Measurements from ENCODE around the gene KLF16.

DNA sequence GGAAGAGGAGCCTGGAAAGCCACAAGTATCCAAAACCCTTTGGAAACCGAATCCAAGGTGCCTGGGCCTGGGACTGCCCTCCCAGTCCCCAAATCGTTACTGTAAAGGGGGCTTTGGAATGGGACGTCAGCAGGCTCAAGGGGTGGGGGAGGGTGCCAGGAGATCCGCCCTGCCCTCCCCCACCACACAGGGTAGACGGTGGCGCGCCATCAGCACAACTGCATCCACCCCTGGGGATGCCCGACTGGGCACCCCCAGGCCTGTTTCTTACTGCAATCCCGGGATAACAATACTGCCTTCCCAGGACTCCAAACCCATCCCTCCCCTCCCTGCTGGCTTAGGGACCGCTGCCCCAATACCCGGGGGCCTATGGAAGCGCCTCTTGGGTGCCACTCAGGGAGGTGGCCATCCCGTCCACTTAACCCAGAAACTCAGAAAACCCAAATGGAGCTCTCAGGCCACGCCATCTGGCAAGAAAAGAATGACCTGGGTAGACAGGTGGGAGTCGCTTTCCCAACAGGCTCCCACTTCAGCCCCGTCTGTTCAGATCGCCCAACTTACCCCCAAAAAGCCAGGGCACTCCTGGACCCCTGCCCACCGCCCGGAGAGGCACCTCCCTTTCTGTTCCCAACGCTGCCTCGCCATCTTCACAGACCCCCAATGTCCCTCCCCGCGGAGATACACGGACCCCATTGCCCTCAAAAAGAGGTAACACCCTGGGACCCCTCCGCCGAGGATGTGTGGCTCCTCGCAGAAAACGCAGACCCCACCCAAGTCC, 2.4 kb downstream of the KLF16 start:
- TF ChIP-seq, protein P1, sequence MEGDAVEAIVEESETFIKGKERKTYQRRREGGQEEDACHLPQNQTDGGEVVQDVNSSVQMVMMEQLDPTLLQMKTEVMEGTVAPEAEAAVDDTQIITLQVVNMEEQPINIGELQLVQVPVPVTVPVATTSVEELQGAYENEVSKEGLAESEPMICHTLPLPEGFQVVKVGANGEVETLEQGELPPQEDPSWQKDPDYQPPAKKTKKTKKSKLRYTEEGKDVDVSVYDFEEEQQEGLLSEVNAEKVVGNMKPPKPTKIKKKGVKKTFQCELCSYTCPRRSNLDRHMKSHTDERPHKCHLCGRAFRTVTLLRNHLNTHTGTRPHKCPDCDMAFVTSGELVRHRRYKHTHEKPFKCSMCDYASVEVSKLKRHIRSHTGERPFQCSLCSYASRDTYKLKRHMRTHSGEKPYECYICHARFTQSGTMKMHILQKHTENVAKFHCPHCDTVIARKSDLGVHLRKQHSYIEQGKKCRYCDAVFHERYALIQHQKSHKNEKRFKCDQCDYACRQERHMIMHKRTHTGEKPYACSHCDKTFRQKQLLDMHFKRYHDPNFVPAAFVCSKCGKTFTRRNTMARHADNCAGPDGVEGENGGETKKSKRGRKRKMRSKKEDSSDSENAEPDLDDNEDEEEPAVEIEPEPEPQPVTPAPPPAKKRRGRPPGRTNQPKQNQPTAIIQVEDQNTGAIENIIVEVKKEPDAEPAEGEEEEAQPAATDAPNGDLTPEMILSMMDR (IDR thresholded peaks at IDR 0.05): no peak
- no peak for TF ChIP-seq POLR2A (IDR thresholded peaks at IDR 0.05)

All from thyroid gland (tissue), 4 donors.